DMS153 treated with DMSO at 0.1 percent for 48 hours (cell line): ENCODE results near the gene EXOSC7.
"Not testable (repeated sequence)": the region's sequence is repeated elsewhere in the genome, so short reads cannot be mapped to it uniquely, and the experiment has no call there.

Source experiments
- DNase-seq: peaks from one replicate; lab custom pipeline; 2025; ENCODE audit not compliant: unreplicated experiment; lab: John Stamatoyannopoulos, UW

The EXOSC7 gene

GRCh38 chr3:45053805-45054195, 77.8 kb downstream of the EXOSC7 start:
- DNase-seq: not testable (repeated sequence)

- DNase-seq: no peak
These were observed 78.3 kb downstream of the EXOSC7 start for GRCh38 chr3:45054196-45054857.

GRCh38 chr3:45055032-45055410, 79.0 kb downstream of the EXOSC7 start:
- no peak for DNase-seq

DNA sequence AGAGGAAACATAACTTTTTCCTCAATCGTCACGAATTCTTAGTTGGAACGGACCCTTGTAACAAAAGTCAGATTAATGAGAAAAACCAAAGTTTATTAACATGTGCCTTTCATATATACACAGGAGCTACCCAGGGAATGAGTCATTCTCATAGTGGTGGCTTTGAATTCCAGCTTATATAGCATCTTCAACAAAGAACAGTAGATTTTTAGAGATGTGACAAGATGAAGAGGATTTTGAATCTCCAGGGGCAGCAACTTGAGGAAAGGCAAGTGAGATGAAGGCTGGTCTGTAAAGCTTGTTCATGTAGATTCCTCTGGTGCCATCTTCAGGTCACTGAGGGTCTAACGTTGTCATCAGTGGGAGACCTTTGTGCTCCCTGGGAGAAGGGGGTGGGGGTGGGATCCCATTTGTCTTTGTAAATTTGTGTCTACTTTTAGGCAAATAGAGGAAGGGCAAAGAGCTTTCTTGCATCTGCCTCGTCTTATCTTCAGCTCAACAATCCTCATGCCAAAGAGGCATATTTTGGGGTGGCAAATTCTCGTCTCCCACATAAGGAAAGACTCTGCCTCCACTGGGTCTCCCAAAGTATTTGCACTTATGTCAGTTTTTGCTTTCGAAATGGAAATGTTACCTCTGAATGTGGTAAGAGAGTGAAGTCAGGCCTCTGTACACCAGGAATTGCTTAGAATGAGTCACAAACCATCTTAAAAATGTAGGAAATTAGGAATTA, 79.5 kb downstream of the EXOSC7 start:
- no peak for DNase-seq

DNA sequence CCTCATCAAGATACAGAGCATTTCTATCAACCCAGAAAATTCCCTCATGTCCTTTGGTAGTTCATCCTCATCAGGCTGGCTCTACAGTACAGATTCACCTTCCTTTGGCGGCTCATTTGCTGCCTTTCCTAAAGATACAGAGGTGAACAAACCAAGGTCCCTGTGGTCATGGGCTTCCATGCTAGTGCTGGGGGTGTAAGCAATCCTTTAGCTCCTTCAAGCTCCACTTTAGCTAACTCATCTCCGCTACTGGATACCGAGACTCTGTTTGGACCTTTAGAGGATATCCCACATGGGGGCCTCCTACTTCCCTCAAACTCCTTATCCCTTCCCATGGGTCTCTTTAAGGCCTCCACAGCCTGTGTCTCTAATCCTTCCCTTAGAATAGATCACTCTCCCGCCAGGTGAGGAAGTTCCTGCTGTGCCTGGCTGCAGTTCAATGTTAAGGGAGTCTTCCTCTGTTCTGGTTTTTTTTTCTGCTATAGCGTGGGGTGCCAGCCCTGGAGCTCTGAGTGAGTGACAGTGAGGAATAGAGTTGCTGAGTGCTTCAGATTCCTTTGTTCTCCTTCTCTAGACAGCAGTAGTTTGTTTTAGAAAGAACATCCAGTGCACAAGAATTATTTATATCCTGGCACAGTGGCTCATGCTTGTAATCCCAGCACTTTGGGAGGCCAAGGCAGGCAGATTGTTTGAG, 80.7 kb downstream of the EXOSC7 start:
- no peak for DNase-seq

- no peak for DNase-seq
These were observed 81.5 kb downstream of the EXOSC7 start for GRCh38 chr3:45057557-45057956.

DNA sequence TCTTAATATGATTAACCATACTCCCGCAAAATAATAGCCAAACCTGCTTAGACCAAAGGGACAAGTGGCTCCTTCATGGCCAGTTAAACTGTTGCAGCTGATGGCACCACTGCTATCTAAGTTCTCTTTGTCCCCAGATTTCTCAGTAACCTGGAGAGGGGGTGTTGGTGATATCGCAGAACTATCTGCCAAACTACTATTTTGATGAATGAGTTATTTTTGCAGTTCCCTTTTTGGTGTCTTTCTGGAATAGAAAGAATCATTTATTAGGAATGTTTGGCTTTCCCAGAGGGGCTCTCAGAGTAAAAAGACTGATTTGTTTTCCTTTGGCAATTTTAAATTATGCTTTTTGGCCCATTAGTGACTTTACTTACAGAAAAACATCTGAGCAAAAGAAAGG, 83.1 kb downstream of the EXOSC7 start:
- no peak for DNase-seq

GRCh38 chr3:45060165-45060892, 84.3 kb downstream of the EXOSC7 start:
- no peak for DNase-seq
